WERI-Rb-1 (cell line): ENCODE measurements around the gene BRSK2.

Experiments
- DNase-seq: peaks from one replicate; pipeline ENCODE4 v3.0.0-alpha.2; 2020
- H3K27ac ChIP-seq: fragments of 250-450 bp; sonication (Bioruptor Pico); 2 replicates; pipeline ENCODE4 v1.5.1; 2020; ENCODE audit warnings: mild to moderate bottlenecking, moderate library complexity
- H3K27me3 ChIP-seq: fragments of 250-450 bp; sonication (Bioruptor Pico); 2 replicates; pipeline ENCODE4 v1.5.1; 2021; ENCODE audit warnings: mild to moderate bottlenecking, low read depth, moderate library complexity; ENCODE audit not compliant: insufficient read depth, severe bottlenecking
- H3K36me3 ChIP-seq: fragments of 250-450 bp; sonication (Bioruptor Pico); 2 replicates; pipeline ENCODE4 v1.5.1; 2020; ENCODE audit warnings: mild to moderate bottlenecking, moderate library complexity
- H3K4me3 ChIP-seq: 2 replicates; pipeline ENCODE4 v1.5.1; 2011; ENCODE audit warnings: low read depth, mild to moderate bottlenecking, control low read depth, low read length
- H3K9me3 ChIP-seq: fragments of 250-450 bp; sonication (Bioruptor Pico); 2 replicates; pipeline ENCODE4 v1.5.1; 2021; ENCODE audit warnings: mild to moderate bottlenecking, moderate library complexity; ENCODE audit not compliant: severe bottlenecking
- TF ChIP-seq, protein P1 (sequence below): IDR thresholded peaks from 2 replicates; pipeline ENCODE4 v1.5.1; 2011; ENCODE audit warnings: low read depth, mild to moderate bottlenecking, control low read depth, inconsistent platforms, low read length

Gene BRSK2

DNA sequence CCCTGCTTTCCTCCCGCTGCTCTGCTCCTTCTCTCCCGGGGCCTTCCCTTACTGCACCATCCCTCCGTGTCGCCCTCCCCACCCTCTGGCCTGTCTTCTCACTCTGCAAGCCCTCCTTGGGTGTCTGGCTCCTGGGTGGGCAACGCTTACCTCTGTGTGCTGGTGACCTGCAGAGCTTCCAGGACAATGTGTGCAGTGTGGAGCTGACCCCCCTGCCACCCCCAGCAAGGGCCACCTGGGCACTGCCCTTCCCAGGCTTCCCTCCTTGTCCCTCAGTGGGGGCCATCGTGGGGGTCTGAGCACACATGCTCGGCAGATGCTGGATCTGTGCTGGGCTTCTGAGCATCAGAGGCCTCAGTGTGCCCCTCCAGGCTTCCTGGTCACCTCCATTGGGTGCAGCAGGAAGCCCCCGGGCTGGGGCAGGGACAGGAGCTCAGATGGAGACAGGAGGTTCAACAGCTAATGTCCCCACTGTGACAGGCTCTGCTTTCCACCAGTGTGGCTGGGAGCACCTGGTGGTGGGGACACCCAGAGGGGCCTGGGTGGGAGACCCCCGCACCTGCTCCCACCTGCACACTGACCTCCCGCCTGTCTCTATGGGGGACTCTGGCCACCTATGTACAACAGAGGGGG lies 7.8 kb upstream of the BRSK2 start:
- Histone ChIP-seq H3K27ac (no peak overlapping the region), H3K9me3 (no peaks in the 10 kb centered on the region), H3K27me3 (no peaks in the 10 kb centered on the region), H3K4me3 (no peak overlapping the region), H3K36me3 (no peaks in the 10 kb centered on the region)
- TF ChIP-seq, protein P1, sequence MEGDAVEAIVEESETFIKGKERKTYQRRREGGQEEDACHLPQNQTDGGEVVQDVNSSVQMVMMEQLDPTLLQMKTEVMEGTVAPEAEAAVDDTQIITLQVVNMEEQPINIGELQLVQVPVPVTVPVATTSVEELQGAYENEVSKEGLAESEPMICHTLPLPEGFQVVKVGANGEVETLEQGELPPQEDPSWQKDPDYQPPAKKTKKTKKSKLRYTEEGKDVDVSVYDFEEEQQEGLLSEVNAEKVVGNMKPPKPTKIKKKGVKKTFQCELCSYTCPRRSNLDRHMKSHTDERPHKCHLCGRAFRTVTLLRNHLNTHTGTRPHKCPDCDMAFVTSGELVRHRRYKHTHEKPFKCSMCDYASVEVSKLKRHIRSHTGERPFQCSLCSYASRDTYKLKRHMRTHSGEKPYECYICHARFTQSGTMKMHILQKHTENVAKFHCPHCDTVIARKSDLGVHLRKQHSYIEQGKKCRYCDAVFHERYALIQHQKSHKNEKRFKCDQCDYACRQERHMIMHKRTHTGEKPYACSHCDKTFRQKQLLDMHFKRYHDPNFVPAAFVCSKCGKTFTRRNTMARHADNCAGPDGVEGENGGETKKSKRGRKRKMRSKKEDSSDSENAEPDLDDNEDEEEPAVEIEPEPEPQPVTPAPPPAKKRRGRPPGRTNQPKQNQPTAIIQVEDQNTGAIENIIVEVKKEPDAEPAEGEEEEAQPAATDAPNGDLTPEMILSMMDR = no peak
- no peak for DNase-seq

DNA sequence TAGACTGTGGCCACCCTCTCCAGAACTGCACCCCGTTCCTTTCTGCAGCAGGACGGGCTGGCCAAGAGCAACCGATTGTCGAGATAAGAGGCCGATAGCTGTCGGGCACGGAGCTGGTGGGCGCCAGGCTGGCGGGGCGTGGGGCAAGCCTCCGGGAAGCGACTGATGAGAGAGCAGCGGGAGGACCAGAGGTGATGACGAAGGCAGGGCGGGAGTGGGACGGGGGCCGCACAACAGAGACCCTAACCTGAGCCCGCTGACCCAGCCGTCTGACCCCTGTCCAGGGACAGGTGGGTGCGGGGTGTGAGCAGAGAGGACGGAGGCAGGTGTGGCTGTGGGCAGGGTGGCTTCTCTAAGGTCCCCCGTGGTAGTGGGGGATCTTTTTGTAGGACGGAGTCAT lies 7.3 kb upstream of the BRSK2 start:
- no peaks in the 10 kb centered on the region for H3K27me3 ChIP-seq
- H3K27ac ChIP-seq = peak overlapping the region; percentile 90
- TF ChIP-seq, protein P1 = no peak
- no peaks in the 10 kb centered on the region for H3K9me3 ChIP-seq
- no peak for DNase-seq
- peak overlapping the region; percentile 45 for H3K4me3 ChIP-seq
- H3K36me3 ChIP-seq = no peaks in the 10 kb centered on the region

DNA sequence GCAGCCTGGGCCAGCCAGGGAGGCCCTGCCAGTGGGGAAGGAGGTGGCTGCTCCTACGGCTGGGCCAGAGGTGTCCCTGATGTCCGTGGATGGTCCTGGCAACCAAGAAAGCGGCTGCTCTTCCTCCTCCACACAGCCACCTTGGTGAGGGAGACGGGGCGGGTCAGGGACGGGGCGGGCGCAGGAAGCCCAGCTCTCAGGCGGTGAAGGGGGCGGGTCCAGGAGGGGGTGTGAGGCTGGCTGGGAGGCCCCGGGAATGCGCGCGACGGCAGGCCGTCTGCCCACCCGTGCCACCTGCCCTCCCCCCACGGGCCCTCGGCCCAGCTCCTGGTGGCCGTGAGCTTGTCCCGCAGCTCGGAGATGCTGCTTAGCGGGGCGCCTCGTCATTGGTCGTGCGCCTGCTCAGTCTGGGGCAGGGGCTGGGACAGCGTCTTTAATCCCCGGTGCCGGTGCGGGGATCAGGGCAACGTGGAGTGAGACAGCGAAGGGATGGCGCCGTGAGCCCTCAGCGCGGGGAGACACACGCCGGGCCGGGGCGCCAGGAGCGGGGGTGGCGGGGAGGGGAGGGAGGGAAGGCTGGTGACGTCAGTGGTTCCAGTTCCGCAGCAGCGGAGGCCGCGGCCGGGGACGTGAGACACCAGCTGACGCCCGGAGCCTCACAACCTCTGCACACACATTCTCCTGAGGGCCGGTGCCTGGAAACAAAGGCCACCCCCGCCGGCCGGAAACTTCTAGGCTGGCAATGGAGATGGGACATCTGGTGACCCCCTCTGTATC lies 6.7 kb upstream of the BRSK2 start:
- H3K4me3 ChIP-seq = peak overlapping the region; percentile 45
- H3K9me3 ChIP-seq = no peaks in the 10 kb centered on the region
- peak; percentile 91 for DNase-seq
- TF ChIP-seq, protein P1 = 0 out of 2 replicates have a peak, but pooled peaks have one; percentile 1
- H3K27me3 ChIP-seq = no peaks in the 10 kb centered on the region
- peak overlapping the region; percentile 90 for H3K27ac ChIP-seq
- H3K36me3 ChIP-seq = no peaks in the 10 kb centered on the region

DNA sequence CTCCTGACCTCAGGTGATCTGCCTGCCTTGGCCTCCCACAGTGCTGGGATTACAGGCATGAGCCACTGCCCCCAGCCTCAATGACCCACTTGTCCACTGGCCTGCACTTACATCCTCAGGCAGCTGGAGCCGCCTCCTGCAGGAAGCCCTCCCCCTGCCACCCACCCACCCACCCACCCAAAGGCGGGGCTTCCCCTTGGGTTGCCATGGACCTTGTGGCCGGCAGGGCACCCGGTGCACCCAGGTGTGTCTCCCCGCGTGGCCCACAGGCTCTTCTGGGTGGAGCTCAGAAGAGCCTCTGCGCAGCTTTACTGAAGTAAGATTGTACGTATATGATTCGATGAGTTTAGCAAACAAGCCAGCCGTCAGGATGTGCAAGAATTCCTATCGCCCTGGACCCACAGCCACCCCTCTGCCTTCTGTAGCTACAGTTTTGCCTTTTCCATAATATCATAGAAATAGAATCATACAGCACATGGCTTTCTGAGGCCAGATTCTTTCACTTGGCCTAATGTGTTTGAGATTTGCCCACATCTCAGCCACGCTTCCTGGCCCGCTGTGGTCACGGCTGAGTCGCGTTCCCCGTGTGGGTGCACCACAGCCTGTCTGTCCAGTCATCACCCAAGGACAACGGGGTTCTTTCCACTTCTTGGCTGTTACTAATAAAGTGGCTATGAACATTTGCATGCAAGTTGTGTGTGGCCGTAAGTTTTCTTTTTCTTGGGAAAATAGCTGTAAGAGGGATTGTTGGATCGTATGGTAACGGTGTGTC lies 5.3 kb upstream of the BRSK2 start:
- DNase-seq = no peak
- TF ChIP-seq, protein P1 = no peak
- Histone ChIP-seq H3K9me3 (no peaks in the 10 kb centered on the region), H3K27ac (no peak overlapping the region), H3K4me3 (no peak overlapping the region), H3K36me3 (no peaks in the 10 kb centered on the region), H3K27me3 (no peaks in the 10 kb centered on the region)

DNA sequence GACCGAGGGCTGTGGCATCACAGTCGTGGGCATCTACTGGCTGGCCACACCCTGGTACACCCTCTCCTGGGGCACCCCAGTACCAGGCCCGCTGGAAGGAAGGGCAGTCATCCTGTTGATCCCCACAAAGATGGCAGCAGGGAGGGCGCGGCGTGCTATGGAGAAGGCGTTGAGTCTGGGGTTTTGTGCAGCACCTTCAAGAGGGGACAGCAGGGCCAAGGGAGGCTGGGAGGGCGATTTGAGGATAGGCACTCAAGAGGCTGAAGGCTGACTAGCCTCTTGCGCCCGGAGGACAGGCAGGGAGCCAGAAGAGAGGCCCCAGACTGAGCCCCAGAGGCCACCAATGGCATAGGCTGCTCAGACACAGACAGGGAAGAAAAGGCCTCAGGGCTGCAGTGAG lies 2.2 kb upstream of the BRSK2 start:
- TF ChIP-seq, protein P1 = no peak
- H3K27me3 ChIP-seq = no peaks in the 10 kb centered on the region

More for the DNA sequence above, 2.2 kb upstream of the BRSK2 start:
- no peak overlapping the region for H3K27ac ChIP-seq
- H3K9me3 ChIP-seq = no peaks in the 10 kb centered on the region
- no peak overlapping the region for H3K4me3 ChIP-seq
- DNase-seq = no peak
- peaks cover 4% of the 10 kb centered on the region for H3K36me3 ChIP-seq
